Testis (tissue), 2 donors: ENCODE data around the gene ADAMTS20.

Source experiments
- CTCF ChIP-seq, 3 experiments: fragments of 450-650 bp in 2 of 3; fragments of 200-600 bp in 1 of 3; sonication (generic) in 1 of 3; IDR thresholded peaks; one replicate each; pipeline ENCODE4 v1.5.1; 2016 to 2019; ENCODE audit warnings: antibody characterized with exemption in 3 of 3, mild to moderate bottlenecking in 2 of 3, moderate library complexity in 1 of 3
- POLR2A ChIP-seq: fragments of 450-650 bp; IDR thresholded peaks from one replicate; pipeline ENCODE4 v1.6.1; 2017; ENCODE audit warnings: antibody characterized with exemption, mild to moderate bottlenecking, moderate library complexity

- TF ChIP-seq POLR2A: no peak
- no peak for TF ChIP-seq CTCF (IDR thresholded peaks at IDR 0.05)
These were observed 188.9 kb downstream of the ADAMTS20 start for GRCh38 chr12:43362910-43363694.
